IPS-18c (cell line): ENCODE measurements around the gene GRIA1.
"Not testable (repeated sequence)": the region's sequence is repeated elsewhere in the genome, so short reads cannot be mapped to it uniquely, and the experiment has no call there.

Experiments used
- H3K4me3 ChIP-seq: 2 replicates; pipeline ENCODE4 v1.7.0; 2013; ENCODE audit warnings: low read depth, mild to moderate bottlenecking, low read length, moderate library complexity; ENCODE audit not compliant: insufficient read depth
- H3K9me3 ChIP-seq: one replicate; pipeline ENCODE4 v1.6.1; 2013; ENCODE audit warnings: mild to moderate bottlenecking, low read length, moderate library complexity; ENCODE audit not compliant: control insufficient read depth, insufficient read depth

The GRIA1 gene

DNA sequence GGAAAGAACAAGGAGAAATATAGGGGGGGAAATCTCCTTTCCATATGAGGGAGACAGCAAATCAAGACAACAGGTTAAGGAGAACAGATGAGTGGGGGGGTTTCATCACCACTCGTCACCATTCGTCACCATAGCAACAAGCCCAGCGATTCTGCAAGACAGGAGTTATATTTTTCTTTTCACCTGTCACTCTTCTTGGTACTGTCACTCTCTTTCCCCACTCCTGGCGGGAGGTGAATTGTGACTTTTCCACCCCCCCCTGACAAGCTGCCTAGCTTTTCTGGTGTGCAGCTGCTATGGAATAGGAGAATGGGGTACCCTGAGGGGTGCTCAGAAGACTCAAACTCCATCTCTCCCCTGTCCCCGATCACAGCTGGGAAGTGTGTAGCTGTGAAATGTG, 308.4 kb downstream of the GRIA1 start:
- H3K4me3 ChIP-seq = no peak overlapping the region
- H3K9me3 ChIP-seq = no peaks in the 10 kb centered on the region

DNA sequence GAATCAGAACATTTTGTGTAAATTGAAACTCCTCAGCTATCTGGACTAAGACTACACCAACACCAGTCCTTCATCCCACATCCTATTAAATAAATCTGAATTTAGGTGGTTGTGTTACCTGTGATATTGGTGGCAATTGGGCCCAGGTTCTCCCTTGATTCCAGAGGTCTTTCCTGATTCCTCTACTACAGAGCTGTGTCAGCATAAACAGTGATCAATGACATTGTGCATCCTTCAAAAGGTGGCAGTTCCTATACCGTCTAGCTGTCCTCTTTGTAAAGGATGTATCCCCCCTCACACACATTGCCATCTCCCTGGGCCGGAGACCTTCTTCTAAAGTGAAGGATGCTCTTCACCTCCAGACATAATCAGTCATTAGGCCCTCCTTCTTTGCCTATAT, 309.0 kb downstream of the GRIA1 start:
- Histone ChIP-seq H3K9me3 (no peaks in the 10 kb centered on the region), H3K4me3 (no peak overlapping the region)

DNA sequence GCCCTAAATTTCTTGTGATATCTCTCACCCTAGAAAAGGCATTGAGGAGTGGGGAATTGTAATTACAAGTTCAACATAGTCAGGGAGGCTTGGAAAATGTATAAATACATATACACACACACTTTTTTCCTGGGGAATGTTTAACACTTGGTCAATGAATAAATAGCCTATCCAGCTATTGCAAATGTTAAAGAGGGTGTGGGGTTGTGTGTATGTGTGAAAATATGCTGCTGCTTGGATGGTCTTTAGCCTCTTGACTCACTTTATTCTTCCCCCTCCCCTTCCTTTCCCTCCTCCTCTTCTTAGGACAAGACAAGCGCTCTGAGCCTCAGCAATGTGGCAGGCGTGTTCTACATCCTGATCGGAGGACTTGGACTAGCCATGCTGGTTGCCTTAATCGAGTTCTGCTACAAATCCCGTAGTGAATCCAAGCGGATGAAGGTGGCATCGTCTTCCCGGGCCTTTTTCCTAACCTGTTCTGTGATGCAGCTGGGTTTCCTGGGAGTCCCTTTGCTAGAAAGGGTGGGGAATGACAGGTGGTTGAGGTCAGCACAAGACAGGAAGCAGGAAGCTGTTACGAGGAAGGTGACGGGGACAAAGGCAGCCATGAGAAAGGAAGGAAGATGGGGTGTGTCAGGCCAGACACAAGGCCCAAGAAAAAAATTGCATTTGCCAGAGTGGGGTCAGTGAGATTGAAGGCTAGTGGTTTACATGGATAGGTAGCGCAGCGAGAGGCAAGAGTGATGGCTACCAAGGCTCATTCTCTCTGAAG, 311.8 kb downstream of the GRIA1 start:
- Histone ChIP-seq H3K9me3 (no peaks in the 10 kb centered on the region), H3K4me3 (no peak overlapping the region)

- Histone ChIP-seq H3K4me3 (no peak overlapping the region), H3K9me3 (no peaks in the 10 kb centered on the region)
Observed at GRCh38 chr5:153807801-153808200, 317.3 kb downstream of the GRIA1 start.

DNA sequence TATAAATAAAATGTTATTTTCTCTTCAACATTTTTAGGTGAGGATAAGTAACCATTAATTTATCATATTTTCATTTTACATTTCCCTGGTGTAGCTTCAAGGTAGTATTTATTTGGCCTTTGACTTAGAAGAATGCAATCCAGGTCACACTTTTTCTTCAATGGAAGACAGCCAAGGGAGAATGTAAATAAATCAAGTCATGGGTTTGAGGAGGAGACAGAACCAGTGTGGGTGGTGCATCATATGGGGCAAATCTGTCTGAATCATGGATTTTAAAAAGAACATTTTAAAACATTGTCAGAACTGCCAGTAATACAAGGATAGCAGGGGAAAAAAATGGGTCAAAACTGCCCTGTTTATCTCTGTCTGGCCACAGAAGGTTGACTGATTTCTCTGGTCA, 318.7 kb downstream of the GRIA1 start:
- Histone ChIP-seq H3K4me3 (no peak overlapping the region), H3K9me3 (no peaks in the 10 kb centered on the region)

- Histone ChIP-seq H3K4me3 (no peak overlapping the region), H3K9me3 (no peaks in the 10 kb centered on the region)
Observed at GRCh38 chr5:153813901-153814300, 323.4 kb downstream of the GRIA1 start.

GRCh38 chr5:153816870-153817269, 326.4 kb downstream of the GRIA1 start:
- H3K9me3 ChIP-seq = no peaks in the 10 kb centered on the region
- H3K4me3 ChIP-seq = no peak overlapping the region

DNA sequence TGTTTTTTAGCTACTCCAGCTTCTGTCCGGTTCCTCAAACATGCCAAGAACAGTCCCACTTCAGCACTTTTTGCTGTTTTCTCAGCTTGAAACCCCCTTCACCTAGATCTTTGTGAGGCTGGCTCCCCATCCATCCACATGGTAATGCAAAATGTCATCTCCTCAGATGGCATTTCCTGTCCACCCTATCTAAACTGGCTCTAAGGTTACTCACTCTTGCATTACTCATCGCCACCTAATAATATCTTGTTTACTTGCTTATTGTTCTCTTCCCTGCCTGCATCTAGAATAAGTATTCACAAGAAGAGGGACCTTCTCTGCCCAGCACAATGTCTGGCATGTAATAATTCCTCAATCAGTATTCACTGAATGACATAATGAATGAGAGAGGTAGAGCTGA, 328.2 kb downstream of the GRIA1 start:
- Histone ChIP-seq H3K4me3 (no peak overlapping the region), H3K9me3 (no peaks in the 10 kb centered on the region)

DNA sequence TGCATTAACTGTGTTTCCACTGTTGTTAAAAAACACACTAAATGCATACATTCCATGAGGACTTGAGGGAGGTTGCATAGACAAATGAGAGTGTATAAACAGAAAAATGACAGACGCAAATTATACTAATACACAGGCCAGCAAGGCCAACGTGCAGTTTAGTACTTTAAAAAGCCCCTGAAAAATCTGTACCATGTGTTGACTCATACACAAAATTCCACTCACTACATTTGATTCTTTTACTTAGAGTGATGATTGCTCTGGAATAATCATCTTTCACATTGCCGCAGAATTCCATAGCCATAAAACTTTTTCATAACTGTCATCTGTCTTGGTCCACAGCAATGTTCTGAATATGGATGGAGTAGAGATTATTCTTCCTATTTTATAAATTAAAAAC, 332.6 kb downstream of the GRIA1 start:
- Histone ChIP-seq H3K9me3 (peaks cover 2% of the 10 kb centered on the region), H3K4me3 (no peak overlapping the region)

DNA sequence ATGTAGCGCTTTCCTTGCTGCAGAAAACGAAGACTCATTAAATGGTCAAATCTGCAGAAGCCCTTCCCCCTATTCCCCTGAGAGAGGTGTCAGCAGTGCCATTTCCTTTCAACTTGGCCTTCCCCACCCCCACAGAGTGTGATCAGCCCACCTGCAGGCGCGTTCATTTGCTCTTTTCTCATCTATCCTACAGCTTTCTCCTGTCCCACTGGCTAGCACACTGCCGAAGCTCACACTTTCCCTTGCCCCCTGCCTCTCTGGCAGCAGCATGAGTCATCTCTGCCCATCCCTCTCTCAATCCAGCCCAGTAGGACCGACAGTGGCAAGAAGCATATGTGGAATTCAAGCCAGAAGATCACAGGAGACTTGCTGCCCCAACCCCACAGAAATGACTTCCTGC, 334.4 kb downstream of the GRIA1 start:
- H3K9me3 ChIP-seq = peaks cover 2% of the 10 kb centered on the region
- H3K4me3 ChIP-seq = no peak overlapping the region

- Histone ChIP-seq H3K9me3 (peaks cover 2% of the 10 kb centered on the region), H3K4me3 (no peak overlapping the region)
Observed at GRCh38 chr5:153827397-153827796, 336.9 kb downstream of the GRIA1 start.

DNA sequence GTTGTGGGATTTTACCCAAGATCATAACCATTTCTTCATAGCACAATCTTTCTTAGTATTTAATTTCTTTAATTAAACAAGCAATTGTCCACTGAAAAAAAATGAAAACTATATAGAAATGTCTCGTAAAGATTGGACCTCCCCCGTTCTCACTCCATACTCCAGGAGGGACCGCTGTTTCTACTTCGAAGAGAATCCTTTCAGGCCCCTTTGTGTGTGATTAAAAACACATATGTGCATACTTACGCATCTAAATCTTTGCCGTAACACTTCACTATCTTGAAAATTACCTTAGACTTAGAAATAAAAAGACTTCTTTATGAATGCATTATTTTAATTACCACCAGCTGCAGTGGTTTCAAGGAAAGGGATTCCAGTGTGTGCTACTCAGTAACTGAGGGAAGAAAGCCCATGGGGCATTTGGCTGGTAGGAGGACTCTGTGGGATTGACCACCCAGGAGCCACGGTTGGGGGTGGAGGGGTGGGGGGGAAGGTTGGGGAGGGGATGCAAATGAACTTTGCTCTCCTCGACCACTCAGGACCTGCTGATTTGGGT, 339.1 kb downstream of the GRIA1 start:
- H3K4me3 ChIP-seq = no peak overlapping the region

DNA sequence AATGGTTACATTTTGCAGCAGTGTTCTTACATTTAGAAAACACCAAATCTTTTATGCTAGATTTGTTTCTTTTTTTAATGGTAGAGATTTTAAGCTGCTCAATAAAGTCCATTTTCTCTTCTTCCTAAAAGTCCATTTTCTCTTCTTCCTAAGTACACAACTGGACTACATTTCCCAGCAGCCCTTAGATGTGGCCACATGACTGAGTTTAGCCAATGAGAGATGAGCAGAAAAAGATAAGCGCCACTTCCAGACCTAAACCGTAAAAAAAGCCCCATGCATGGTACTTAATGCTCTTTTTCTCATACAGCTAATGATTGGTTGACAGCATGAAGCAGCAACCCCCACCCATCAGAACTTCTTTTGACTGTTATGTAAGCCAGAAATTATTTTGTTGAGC, 341.5 kb downstream of the GRIA1 start:
- Histone ChIP-seq H3K9me3 (no peaks in the 10 kb centered on the region), H3K4me3 (no peak overlapping the region)

More for the DNA sequence above, 339.1 kb downstream of the GRIA1 start:
- peaks cover 2% of the 10 kb centered on the region for H3K9me3 ChIP-seq

GRCh38 chr5:153835891-153836515, 345.5 kb downstream of the GRIA1 start:
- Histone ChIP-seq H3K4me3 (no peak overlapping the region), H3K9me3 (no peaks in the 10 kb centered on the region)

- not testable (repeated sequence) for H3K4me3 ChIP-seq, H3K9me3 ChIP-seq
Observed at GRCh38 chr5:153849303-153850113, 359.0 kb downstream of the GRIA1 start.

GRCh38 chr5:153860195-153860886, 369.9 kb downstream of the GRIA1 start:
- no peaks in the 10 kb centered on the region for H3K9me3 ChIP-seq
- H3K4me3 ChIP-seq = no peak overlapping the region

GRCh38 chr5:153862906-153863305, 372.4 kb downstream of the GRIA1 start:
- H3K4me3 ChIP-seq, H3K9me3 ChIP-seq: not testable (repeated sequence)
